ENCODE measurements around the gene C16orf86. TPM values are rescaled to one million over a fixed set of nuclear protein-coding genes. Genes with fewer than 3 reads are reported as not detected.
A peak's percentile ranks its signal among the peaks of the same experiment; 100 is the strongest.

C16orf86 gene
- total RNA-seq, 1 experiment from 2014 or later, result 0.65 TPM

DNA sequence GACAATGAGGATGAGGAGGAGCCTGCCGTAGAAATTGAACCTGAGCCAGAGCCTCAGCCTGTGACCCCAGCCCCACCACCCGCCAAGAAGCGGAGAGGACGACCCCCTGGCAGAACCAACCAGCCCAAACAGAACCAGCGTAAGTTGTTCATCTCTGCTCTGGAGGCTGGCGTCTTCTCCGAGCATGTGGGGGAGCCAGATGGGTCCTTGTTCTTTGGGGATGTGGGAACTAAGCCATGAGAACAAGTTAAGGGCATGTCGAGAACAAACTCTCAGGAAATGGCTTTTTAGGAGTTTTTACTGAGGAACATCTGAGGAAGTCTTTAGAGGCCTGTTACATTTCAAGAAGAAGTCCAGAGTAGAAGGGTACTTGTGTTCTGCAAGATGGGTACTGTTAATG, 29.9 kb upstream of the C16orf86 start:
- BruUV-seq (replicated peaks), result no TSS peak

DNA sequence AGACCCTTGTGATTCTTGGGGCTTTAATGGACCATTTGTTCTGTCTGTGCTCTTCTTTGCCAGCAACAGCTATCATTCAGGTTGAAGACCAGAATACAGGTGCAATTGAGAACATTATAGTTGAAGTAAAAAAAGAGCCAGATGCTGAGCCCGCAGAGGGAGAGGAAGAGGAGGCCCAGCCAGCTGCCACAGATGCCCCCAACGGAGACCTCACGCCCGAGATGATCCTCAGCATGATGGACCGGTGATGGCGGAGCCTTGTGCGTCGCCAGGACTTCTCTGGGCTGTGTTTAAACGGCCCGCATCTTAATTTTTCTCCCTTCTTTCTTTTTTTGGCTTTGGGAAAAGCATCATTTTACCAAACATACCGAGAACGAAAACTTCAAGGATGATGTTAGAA, 29.0 kb upstream of the C16orf86 start:
- H3K4me3 Mint-ChIP-seq (ENCODE audit: unreplicated experiment), result no peak overlapping the region
- H3K27me3 Mint-ChIP-seq (ENCODE audit: insufficient read depth, unreplicated experiment), result no peaks in the 10 kb centered on the region
- DNase-seq (ENCODE audit: unreplicated experiment), result no peak
- H3K36me3 Mint-ChIP-seq (ENCODE audit: insufficient read depth, unreplicated experiment), result peaks cover 66% of the 10 kb centered on the region
- H3K9me3 Mint-ChIP-seq (ENCODE audit: unreplicated experiment), result no peaks in the 10 kb centered on the region
- H3K27ac Mint-ChIP-seq (ENCODE audit: low read depth, unreplicated experiment), result no peak overlapping the region
- TF ChIP-seq CTCF (IDR thresholded peaks at IDR 0.05; ENCODE audit: unreplicated experiment), result no peak
- intact Hi-C loops (cut with micrococcal nuclease), result no loop called here
- ChIA-PET POLR2A (no interaction called here), CTCF (interaction anchor here (1.0 to 1.7 kb wide), 3 partner anchors 9 to 117 kb away, joined by 4 to 6 read pairs (median 4); no protein-coding TSS in a partner anchor)
- H3K4me1 Mint-ChIP-seq (ENCODE audit: insufficient read depth, unreplicated experiment), result peaks cover 5% of the 10 kb centered on the region
- no TSS peak for BruUV-seq (replicated peaks)

More for the DNA sequence above, 29.9 kb upstream of the C16orf86 start:
- TF ChIP-seq CTCF (IDR thresholded peaks at IDR 0.05; ENCODE audit: unreplicated experiment), result no peak
- ChIA-PET CTCF (interaction anchor here (0.6 kb wide), 1 partner anchor 32 kb away, joined by 3 read pairs; no protein-coding TSS in a partner anchor), POLR2A (no interaction called here)
- Mint-ChIP-seq H3K27me3 (ENCODE audit: insufficient read depth, unreplicated experiment) (no peaks in the 10 kb centered on the region), H3K4me1 (ENCODE audit: insufficient read depth, unreplicated experiment) (no peaks in the 10 kb centered on the region), H3K9me3 (ENCODE audit: unreplicated experiment) (no peaks in the 10 kb centered on the region), H3K36me3 (ENCODE audit: insufficient read depth, unreplicated experiment) (peaks cover 71% of the 10 kb centered on the region), H3K4me3 (ENCODE audit: unreplicated experiment) (no peak overlapping the region), H3K27ac (ENCODE audit: low read depth, unreplicated experiment) (no peak overlapping the region)
- DNase-seq (ENCODE audit: unreplicated experiment), result no peak
- intact Hi-C loops (cut with micrococcal nuclease), result no loop called here

DNA sequence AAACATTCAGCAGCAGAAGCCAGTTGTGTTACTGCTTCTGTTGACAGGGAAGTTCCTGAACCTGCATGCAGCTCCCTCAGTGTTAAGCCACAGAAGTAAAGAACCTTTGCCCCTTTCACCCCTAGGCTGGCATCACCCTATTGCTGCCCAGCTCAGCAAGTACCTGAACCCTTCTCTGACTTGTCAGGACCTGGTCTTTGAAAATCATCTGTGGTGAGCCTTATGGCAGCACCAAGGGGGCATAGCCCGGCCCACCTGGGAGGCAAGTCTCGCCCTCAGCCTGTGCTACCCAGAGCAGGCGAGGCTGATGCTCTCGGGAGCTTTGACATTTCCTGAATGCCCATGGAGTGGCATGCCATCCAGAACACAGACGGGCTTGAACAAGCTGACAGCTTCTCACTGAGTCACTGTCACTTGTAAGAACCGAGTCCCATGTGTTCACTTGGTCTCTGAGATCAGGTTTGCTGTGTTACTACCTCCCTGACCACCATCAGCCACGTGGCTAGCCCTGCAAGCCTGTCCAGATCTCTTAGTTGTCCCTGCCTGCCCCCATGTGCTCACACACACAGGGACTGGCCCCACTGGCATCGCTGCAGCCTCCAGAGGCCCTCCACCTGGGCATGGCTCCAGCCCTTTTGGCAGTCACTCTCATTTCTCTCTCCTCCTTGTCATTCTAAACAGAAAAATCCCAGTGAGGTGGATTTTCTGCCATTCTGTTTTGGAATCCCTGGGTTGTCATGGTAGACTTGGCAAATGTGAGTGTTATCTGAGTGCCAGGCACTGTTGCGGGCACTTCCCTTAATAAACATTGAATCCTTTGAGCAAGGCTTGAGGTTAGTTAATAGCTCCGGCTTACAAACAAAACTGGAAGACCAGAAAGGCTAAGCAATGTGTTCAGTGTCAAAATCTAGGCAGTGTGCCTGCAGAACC, 24.6 kb upstream of the C16orf86 start:
- Mint-ChIP-seq H3K9me3 (ENCODE audit: unreplicated experiment) (no peaks in the 10 kb centered on the region), H3K36me3 (ENCODE audit: insufficient read depth, unreplicated experiment) (peaks cover 25% of the 10 kb centered on the region), H3K4me1 (ENCODE audit: insufficient read depth, unreplicated experiment) (peaks cover 5% of the 10 kb centered on the region), H3K4me3 (ENCODE audit: unreplicated experiment) (no peak overlapping the region), H3K27me3 (ENCODE audit: insufficient read depth, unreplicated experiment) (no peaks in the 10 kb centered on the region), H3K27ac (ENCODE audit: low read depth, unreplicated experiment) (no peak overlapping the region)
- ChIA-PET CTCF (interaction anchor here (0.6 to 1.5 kb wide), 8 partner anchors 18 to 693 kb away, joined by 3 to 5 read pairs (median 4); partner anchors contain the start of gene ACD), POLR2A (interaction anchor here (0.5 to 1.4 kb wide), 6 partner anchors 8 to 691 kb away, joined by 3 to 4 read pairs (median 3); partner anchors contain the start of genes ACD and PARD6A)
- no peak for TF ChIP-seq CTCF (IDR thresholded peaks at IDR 0.05; ENCODE audit: unreplicated experiment)
- intact Hi-C loops (cut with micrococcal nuclease), result loop anchor here (5.0 kb wide), 1 partner anchor 80 kb away; the partner anchor contains the start of gene CTCF
- BruUV-seq (replicated peaks), result no TSS peak
- DNase-seq (ENCODE audit: unreplicated experiment), result peak; percentile 49

DNA sequence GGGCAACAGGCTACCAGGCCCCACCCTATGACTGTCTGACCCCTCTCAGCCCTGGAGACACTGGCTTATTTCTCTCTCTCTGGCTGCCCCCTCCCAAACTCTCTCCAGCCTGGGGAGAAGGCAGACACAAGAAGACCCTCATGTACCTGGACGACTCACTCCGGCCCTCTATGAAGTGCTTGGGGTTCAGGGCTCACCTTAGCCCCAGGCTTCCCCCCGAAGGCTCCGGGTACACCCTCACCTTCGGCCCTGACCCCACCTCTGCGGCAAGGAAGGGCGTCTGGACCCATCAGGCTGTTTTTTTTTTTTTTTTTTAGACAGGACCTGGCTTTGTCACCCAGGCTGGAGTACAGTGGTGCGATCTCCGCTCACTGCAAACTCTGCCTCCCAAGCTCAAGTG, 22.6 kb upstream of the C16orf86 start:
- Mint-ChIP-seq H3K36me3 (ENCODE audit: insufficient read depth, unreplicated experiment) (peaks cover 5% of the 10 kb centered on the region), H3K27ac (ENCODE audit: low read depth, unreplicated experiment) (no peak overlapping the region), H3K4me3 (ENCODE audit: unreplicated experiment) (no peak overlapping the region), H3K27me3 (ENCODE audit: insufficient read depth, unreplicated experiment) (no peaks in the 10 kb centered on the region), H3K9me3 (ENCODE audit: unreplicated experiment) (no peaks in the 10 kb centered on the region), H3K4me1 (ENCODE audit: insufficient read depth, unreplicated experiment) (peaks cover 5% of the 10 kb centered on the region)
- ChIA-PET CTCF (interaction anchor here (0.6 to 2.0 kb wide), 9 partner anchors 11 to 123 kb away, joined by 3 to 6 read pairs (median 4); no protein-coding TSS in a partner anchor), POLR2A (interaction anchor here (1.1 kb wide), 1 partner anchor 88 kb away, joined by 3 read pairs; no protein-coding TSS in a partner anchor)
- DNase-seq (ENCODE audit: unreplicated experiment), result no peak
- intact Hi-C loops (cut with micrococcal nuclease), result loop anchor here (5.0 kb wide), 1 partner anchor 82 kb away; the partner anchor contains the start of gene CTCF
- no peak for TF ChIP-seq CTCF (IDR thresholded peaks at IDR 0.05; ENCODE audit: unreplicated experiment)
- BruUV-seq (replicated peaks), result no TSS peak
